Measurements from ENCODE around the gene USP43. TPM values are rescaled to one million over a fixed set of nuclear protein-coding genes. Genes with fewer than 3 reads are reported as not detected.
"Not testable (repeated sequence)": the region's sequence is repeated elsewhere in the genome, so short reads cannot be mapped to it uniquely, and the experiment has no call there.

USP43 gene
- total RNA-seq, 1 donor from 2014 or later, result 7.0 TPM

- H3K4me3 Mint-ChIP-seq (ENCODE audit: unreplicated experiment), result no peak overlapping the region
- no peaks in the 10 kb centered on the region for H3K36me3 ChIP-seq (ENCODE audit: insufficient read depth, low read length)
- H3K27me3 ChIP-seq (ENCODE audit: insufficient read depth, low read length), result no peaks in the 10 kb centered on the region
- H3K4me2 ChIP-seq (ENCODE audit: low read length), result no peak overlapping the region
- H3K27me3 Mint-ChIP-seq (ENCODE audit: low read depth, unreplicated experiment), result no peaks in the 10 kb centered on the region
- TF ChIP-seq, protein P1, sequence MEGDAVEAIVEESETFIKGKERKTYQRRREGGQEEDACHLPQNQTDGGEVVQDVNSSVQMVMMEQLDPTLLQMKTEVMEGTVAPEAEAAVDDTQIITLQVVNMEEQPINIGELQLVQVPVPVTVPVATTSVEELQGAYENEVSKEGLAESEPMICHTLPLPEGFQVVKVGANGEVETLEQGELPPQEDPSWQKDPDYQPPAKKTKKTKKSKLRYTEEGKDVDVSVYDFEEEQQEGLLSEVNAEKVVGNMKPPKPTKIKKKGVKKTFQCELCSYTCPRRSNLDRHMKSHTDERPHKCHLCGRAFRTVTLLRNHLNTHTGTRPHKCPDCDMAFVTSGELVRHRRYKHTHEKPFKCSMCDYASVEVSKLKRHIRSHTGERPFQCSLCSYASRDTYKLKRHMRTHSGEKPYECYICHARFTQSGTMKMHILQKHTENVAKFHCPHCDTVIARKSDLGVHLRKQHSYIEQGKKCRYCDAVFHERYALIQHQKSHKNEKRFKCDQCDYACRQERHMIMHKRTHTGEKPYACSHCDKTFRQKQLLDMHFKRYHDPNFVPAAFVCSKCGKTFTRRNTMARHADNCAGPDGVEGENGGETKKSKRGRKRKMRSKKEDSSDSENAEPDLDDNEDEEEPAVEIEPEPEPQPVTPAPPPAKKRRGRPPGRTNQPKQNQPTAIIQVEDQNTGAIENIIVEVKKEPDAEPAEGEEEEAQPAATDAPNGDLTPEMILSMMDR (IDR thresholded peaks at IDR 0.05; ENCODE audit: insufficient read depth, low read depth, low read length), result no peak
- no peak for TF ChIP-seq EZH2 (IDR thresholded peaks at IDR 0.05; ENCODE audit: insufficient read depth, low read length)
- H3K9me3 Mint-ChIP-seq (ENCODE audit: unreplicated experiment), result no peaks in the 10 kb centered on the region
- H3K27ac Mint-ChIP-seq (ENCODE audit: unreplicated experiment), result no peak overlapping the region
- FAIRE-seq (no peak), DNase-seq (ENCODE audit: low read depth) (peak; percentile 56)
- H2AFZ ChIP-seq (ENCODE audit: low read depth, low read length), result no peak overlapping the region
- no peaks in the 10 kb centered on the region for H4K20me1 ChIP-seq (ENCODE audit: insufficient read depth, low read length)
- H3K79me2 ChIP-seq (ENCODE audit: insufficient read depth, low read length), result no peaks in the 10 kb centered on the region
- H3K27ac ChIP-seq (ENCODE audit: low read depth, low read length), result no peak overlapping the region
- H3K9ac ChIP-seq (ENCODE audit: low read length), result no peak overlapping the region
- no peaks in the 10 kb centered on the region for H3K9me3 ChIP-seq (ENCODE audit: insufficient read depth, low read depth, low read length)
- H3K4me1 Mint-ChIP-seq (ENCODE audit: low read depth, unreplicated experiment), result peaks cover 5% of the 10 kb centered on the region
- H3K4me1 ChIP-seq (ENCODE audit: insufficient read depth, low read length), result no peaks in the 10 kb centered on the region
- H3K36me3 Mint-ChIP-seq (ENCODE audit: low read depth, unreplicated experiment), result peaks cover 28% of the 10 kb centered on the region
- H3K4me3 ChIP-seq (ENCODE audit: insufficient read depth, low read depth, low read length), result no peak overlapping the region
Measured at GRCh38 chr17:9658593-9659211, 13.4 kb downstream of the USP43 start.

GRCh38 chr17:9661027-9661426 lies 15.7 kb downstream of the USP43 start:
- no peak overlapping the region for H3K27ac Mint-ChIP-seq (ENCODE audit: unreplicated experiment)
- H3K4me1 Mint-ChIP-seq (ENCODE audit: low read depth, unreplicated experiment), result peaks cover 5% of the 10 kb centered on the region
- peaks cover 7% of the 10 kb centered on the region for H3K9me3 Mint-ChIP-seq (ENCODE audit: unreplicated experiment)
- DNase-seq (ENCODE audit: low read depth) (no peak), FAIRE-seq (no peak)
- no peak overlapping the region for H3K4me3 ChIP-seq (ENCODE audit: insufficient read depth, low read depth, low read length)
- H3K36me3 Mint-ChIP-seq (ENCODE audit: low read depth, unreplicated experiment), result peaks cover 44% of the 10 kb centered on the region
- H3K9ac ChIP-seq (ENCODE audit: low read length), result no peak overlapping the region
- H3K27me3 Mint-ChIP-seq (ENCODE audit: low read depth, unreplicated experiment), result no peaks in the 10 kb centered on the region
- no peaks in the 10 kb centered on the region for H3K4me1 ChIP-seq (ENCODE audit: insufficient read depth, low read length)
- H3K9me3 ChIP-seq (ENCODE audit: insufficient read depth, low read depth, low read length), result no peaks in the 10 kb centered on the region
- H3K36me3 ChIP-seq (ENCODE audit: insufficient read depth, low read length), result no peaks in the 10 kb centered on the region
- H3K27me3 ChIP-seq (ENCODE audit: insufficient read depth, low read length), result no peaks in the 10 kb centered on the region
- TF ChIP-seq, protein P1 (IDR thresholded peaks at IDR 0.05; ENCODE audit: insufficient read depth, low read depth, low read length), result no peak
- H3K27ac ChIP-seq (ENCODE audit: low read depth, low read length), result no peak overlapping the region
- no peaks in the 10 kb centered on the region for H3K79me2 ChIP-seq (ENCODE audit: insufficient read depth, low read length)
- H4K20me1 ChIP-seq (ENCODE audit: insufficient read depth, low read length), result no peaks in the 10 kb centered on the region
- H3K4me3 Mint-ChIP-seq (ENCODE audit: unreplicated experiment), result no peak overlapping the region
- H3K4me2 ChIP-seq (ENCODE audit: low read length), result no peak overlapping the region
- H2AFZ ChIP-seq (ENCODE audit: low read depth, low read length), result no peak overlapping the region

GRCh38 chr17:9663511-9663910 lies 18.2 kb downstream of the USP43 start:
- not testable (repeated sequence) for H3K27ac ChIP-seq (ENCODE audit: low read depth, low read length); H3K9me3 ChIP-seq (ENCODE audit: insufficient read depth, low read depth, low read length); H3K27me3 ChIP-seq (ENCODE audit: insufficient read depth, low read length); H3K27ac Mint-ChIP-seq (ENCODE audit: unreplicated experiment); H2AFZ ChIP-seq (ENCODE audit: low read depth, low read length); H4K20me1 ChIP-seq (ENCODE audit: insufficient read depth, low read length); H3K4me3 ChIP-seq (ENCODE audit: insufficient read depth, low read depth, low read length); H3K9ac ChIP-seq (ENCODE audit: low read length); H3K4me1 ChIP-seq (ENCODE audit: insufficient read depth, low read length); FAIRE-seq; H3K4me3 Mint-ChIP-seq (ENCODE audit: unreplicated experiment); H3K9me3 Mint-ChIP-seq (ENCODE audit: unreplicated experiment); DNase-seq (ENCODE audit: low read depth); H3K4me2 ChIP-seq (ENCODE audit: low read length); H3K36me3 ChIP-seq (ENCODE audit: insufficient read depth, low read length); H3K79me2 ChIP-seq (ENCODE audit: insufficient read depth, low read length); H3K27me3 Mint-ChIP-seq (ENCODE audit: low read depth, unreplicated experiment)
- peaks cover 21% of the 10 kb centered on the region for H3K4me1 Mint-ChIP-seq (ENCODE audit: low read depth, unreplicated experiment)
- peaks cover 36% of the 10 kb centered on the region for H3K36me3 Mint-ChIP-seq (ENCODE audit: low read depth, unreplicated experiment)

Measured in astrocyte (in vitro differentiated cells and primary cell).